ENCODE measurements around the gene CAPZB.

The CAPZB gene

DNA sequence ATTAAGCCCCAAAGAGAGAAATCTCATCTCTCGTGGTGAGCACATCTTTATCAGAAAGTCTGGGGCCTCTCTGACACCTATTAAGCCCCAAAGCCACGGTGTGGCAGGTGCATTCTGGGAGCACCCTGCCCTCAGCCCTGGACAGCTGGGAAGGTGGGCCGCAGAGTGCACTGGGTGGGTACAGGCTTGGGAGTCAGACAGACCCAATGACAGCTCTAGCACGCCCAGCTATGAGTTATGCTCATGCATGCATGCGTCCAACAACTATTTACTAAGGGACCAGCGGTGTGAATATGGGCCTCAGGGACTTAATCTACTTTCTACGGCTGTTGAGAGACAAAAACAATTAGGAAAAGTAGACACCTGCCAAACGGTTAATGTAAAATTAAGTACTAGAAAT, 126.6 kb downstream of the CAPZB start:
- DNase-seq (ENCODE audit: low read depth, low spot score) = no peak
- no peak overlapping the region for H3K4me3 ChIP-seq (ENCODE audit: low read depth, low read length)
- TF ChIP-seq, protein P1, sequence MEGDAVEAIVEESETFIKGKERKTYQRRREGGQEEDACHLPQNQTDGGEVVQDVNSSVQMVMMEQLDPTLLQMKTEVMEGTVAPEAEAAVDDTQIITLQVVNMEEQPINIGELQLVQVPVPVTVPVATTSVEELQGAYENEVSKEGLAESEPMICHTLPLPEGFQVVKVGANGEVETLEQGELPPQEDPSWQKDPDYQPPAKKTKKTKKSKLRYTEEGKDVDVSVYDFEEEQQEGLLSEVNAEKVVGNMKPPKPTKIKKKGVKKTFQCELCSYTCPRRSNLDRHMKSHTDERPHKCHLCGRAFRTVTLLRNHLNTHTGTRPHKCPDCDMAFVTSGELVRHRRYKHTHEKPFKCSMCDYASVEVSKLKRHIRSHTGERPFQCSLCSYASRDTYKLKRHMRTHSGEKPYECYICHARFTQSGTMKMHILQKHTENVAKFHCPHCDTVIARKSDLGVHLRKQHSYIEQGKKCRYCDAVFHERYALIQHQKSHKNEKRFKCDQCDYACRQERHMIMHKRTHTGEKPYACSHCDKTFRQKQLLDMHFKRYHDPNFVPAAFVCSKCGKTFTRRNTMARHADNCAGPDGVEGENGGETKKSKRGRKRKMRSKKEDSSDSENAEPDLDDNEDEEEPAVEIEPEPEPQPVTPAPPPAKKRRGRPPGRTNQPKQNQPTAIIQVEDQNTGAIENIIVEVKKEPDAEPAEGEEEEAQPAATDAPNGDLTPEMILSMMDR (IDR thresholded peaks at IDR 0.05; ENCODE audit: low read depth, low read length) = no peak
- in situ Hi-C loops (cut with HindIII; ENCODE audit: low sequenced_read_pairs) = no loop called here

DNA sequence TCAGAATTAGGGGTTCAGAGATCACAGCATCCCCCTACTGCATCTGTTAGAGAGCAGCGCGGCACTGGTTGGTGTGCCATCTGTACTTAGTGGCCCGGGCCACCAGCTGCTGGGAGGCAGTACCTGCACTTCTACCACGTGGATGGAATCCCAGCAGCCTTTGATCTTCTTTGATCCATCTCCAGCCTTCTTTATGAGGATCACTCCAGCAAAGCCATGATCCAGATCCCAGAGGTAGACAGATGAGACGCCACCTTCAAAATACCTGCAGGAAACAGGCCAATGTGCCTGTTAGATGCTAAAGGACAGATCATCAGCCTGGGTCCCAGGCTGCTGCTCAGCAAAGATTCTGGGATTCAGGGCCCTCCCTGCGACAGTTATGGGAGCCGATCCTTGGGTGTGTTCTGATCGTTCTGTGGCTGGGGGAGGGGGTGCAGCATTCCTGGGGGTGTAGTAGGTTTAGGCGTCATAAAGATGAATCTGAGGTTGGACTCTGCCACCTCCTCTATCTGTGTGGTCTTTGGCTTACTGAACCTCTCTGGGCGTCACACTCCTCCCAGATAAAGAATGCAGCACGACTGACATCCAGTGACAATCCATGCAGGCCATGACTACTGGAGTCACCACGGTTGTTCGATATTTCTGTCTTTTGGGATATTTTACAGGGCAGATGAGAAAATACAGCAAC, 127.9 kb downstream of the CAPZB start:
- in situ Hi-C loops (cut with HindIII; ENCODE audit: low sequenced_read_pairs) = no loop called here
- H3K4me3 ChIP-seq (ENCODE audit: low read depth, low read length) = no peak overlapping the region
- TF ChIP-seq, protein P1 (IDR thresholded peaks at IDR 0.05; ENCODE audit: low read depth, low read length) = no peak
- no peak for DNase-seq (ENCODE audit: low read depth, low spot score)

DNA sequence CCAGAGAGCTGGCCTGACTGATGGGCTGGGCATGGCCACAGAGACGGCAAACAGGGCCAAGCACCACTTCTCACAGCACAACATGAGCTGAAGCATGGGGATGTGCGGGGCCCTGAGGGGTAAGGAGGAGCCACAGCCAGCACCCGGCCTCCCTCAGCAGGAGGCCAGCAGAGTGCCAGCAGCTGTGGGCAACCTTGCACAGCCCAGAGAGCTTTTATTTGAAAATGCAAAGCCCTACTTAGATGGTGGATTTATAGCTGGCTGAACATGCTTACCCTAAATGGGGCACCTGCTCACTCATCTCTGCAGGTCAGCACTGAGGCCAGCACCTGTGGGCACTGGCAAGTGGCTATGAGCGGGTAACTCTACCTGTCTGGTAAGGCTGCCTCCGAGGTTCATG, 129.1 kb downstream of the CAPZB start:
- in situ Hi-C loops (cut with HindIII; ENCODE audit: low sequenced_read_pairs) = no loop called here
- no peak for DNase-seq (ENCODE audit: low read depth, low spot score)
- TF ChIP-seq, protein P1 (IDR thresholded peaks at IDR 0.05; ENCODE audit: low read depth, low read length) = no peak
- H3K4me3 ChIP-seq (ENCODE audit: low read depth, low read length) = no peak overlapping the region

DNA sequence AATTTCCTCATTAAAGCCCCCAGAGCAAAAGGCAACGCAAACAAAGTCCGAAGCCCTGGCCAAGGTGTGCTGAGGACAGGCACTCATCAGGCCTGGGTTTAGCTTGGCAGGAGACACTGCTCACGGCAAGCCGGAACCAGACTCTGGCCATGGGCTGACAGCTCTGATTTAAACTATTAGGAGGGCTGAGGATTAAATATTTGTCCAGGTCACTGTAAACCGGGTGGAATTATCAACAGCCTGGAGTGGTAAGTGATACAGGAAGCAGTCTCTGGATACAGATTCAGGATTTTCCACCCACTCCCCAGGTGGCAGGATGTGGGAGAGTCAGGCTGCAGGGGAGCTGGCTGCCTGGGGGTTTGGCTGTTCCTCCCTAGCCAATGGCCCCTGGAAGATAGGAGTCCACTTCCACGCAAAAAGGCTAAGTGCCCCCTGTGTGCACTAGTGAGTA, 130.8 kb downstream of the CAPZB start:
- TF ChIP-seq, protein P1 (IDR thresholded peaks at IDR 0.05; ENCODE audit: low read depth, low read length) = no peak
- in situ Hi-C loops (cut with HindIII; ENCODE audit: low sequenced_read_pairs) = no loop called here
- no peak for DNase-seq (ENCODE audit: low read depth, low spot score)
- H3K4me3 ChIP-seq (ENCODE audit: low read depth, low read length) = no peak overlapping the region

DNA sequence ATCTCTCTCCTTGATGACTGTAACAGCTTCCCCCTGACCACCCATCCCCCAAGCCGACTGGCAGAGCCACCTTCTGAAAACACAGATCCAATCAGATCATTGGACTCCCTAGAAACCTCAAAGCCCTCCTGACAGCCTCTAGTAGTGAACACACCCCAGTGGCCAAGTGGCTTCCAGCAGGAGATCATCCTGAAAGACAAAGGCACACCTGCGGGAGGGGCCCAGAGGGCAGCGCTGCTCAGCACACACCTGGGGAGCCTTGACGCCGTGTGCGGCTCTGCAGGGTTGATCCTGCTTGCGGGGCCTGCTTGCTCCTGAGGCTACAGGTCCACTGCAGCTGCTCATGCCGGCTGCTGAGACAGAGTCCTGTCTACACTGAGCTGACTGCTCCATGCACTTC, 131.7 kb downstream of the CAPZB start:
- in situ Hi-C loops (cut with HindIII; ENCODE audit: low sequenced_read_pairs) = no loop called here
- TF ChIP-seq, protein P1 (IDR thresholded peaks at IDR 0.05; ENCODE audit: low read depth, low read length) = no peak
- no peak for DNase-seq (ENCODE audit: low read depth, low spot score)
- no peak overlapping the region for H3K4me3 ChIP-seq (ENCODE audit: low read depth, low read length)

DNA sequence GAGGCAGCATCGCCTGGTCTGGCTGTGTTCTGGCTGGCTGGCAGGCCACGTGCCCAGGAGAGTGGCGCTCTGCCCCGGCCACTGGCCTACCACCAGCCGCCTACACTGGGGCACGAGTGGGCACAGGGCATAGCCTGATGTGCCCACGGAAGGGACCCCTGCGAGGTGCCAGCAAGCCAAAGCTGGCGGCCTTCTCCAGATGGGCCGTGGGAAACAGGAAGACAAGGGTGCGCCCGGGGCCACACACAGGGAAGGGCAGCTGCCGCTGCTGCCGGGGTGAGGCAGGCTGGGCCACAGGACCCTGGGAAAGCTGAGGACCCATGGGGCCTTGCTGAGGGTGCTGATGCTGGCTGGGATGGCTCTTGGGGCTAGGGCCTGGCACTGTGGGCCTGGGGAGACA, 132.5 kb downstream of the CAPZB start:
- DNase-seq (ENCODE audit: low read depth, low spot score) = no peak
- in situ Hi-C loops (cut with HindIII; ENCODE audit: low sequenced_read_pairs) = no loop called here
- TF ChIP-seq, protein P1 (IDR thresholded peaks at IDR 0.05; ENCODE audit: low read depth, low read length) = no peak
- no peak overlapping the region for H3K4me3 ChIP-seq (ENCODE audit: low read depth, low read length)

Measured in astrocyte of the spinal cord (primary cell).